Calu3 (cell line): ENCODE results near the gene NPHP4. TPM values are rescaled to one million over a fixed set of nuclear protein-coding genes. Genes with fewer than 3 reads are reported as not detected.

Experiments used
- BruUV-seq: library from RNA; stranded (reverse); fragments of 400-500 nt; replicated peaks from 2 replicates; lab custom pipeline; 2021; lab: Mats Ljungman, UMichigan
- CTCF ChIA-PET: fragments of 300-600 bp; sonication (Branson Sonifier 250); formaldehyde crosslinking; loops from one replicate; lab custom pipeline; 2022; ENCODE audit warnings: antibody characterized with exemption; lab: Charles Lee
- DNase-seq: peaks from one replicate; pipeline ENCODE4 v3.0.0; 2022
- H3K27ac Mint-ChIP-seq: one replicate; pipeline ENCODE4 v1.8.0; 2022; ENCODE audit warnings: mixed read lengths; ENCODE audit not compliant: unreplicated experiment
- H3K27me3 Mint-ChIP-seq: one replicate; pipeline ENCODE4 v1.8.0; 2022; ENCODE audit warnings: mixed read lengths; ENCODE audit not compliant: unreplicated experiment
- H3K36me3 Mint-ChIP-seq: one replicate; pipeline ENCODE4 v1.8.0; 2022; ENCODE audit warnings: mild to moderate bottlenecking, moderate library complexity, mixed read lengths; ENCODE audit not compliant: insufficient read depth, unreplicated experiment
- H3K4me1 Mint-ChIP-seq: one replicate; pipeline ENCODE4 v1.8.0; 2022; ENCODE audit warnings: mild to moderate bottlenecking, low read depth, mixed read lengths; ENCODE audit not compliant: unreplicated experiment
- H3K4me3 Mint-ChIP-seq: one replicate; pipeline ENCODE4 v1.8.0; 2022; ENCODE audit warnings: mild to moderate bottlenecking, low read depth, moderate library complexity, mixed read lengths; ENCODE audit not compliant: unreplicated experiment
- H3K9me3 Mint-ChIP-seq: one replicate; pipeline ENCODE4 v1.8.0; 2022; ENCODE audit warnings: low read depth, mixed read lengths; ENCODE audit not compliant: unreplicated experiment
- CTCF ChIP-seq: fragments of 200-600 bp; IDR thresholded peaks from one replicate; pipeline ENCODE4 v1.8.0; 2022; ENCODE audit warnings: antibody characterized with exemption; ENCODE audit not compliant: unreplicated experiment
- intact Hi-C: fragments of 100-400 bp; cut with micrococcal nuclease; formaldehyde crosslinking; loops from one replicate; pipeline ENCODE4 v1.10.0; 2022; ENCODE audit not compliant: unreplicated experiment
- total RNA-seq: library from RNA; stranded (reverse); gene quantifications from 2 replicates; pipeline ENCODE4 v1.2.3, GENCODE V29; 2022

Gene NPHP4
- total RNA-seq, 1 experiment from 2014 or later: 11.1 TPM

- H3K27me3 Mint-ChIP-seq: peaks cover 40% of the 10 kb centered on the region
- H3K27ac Mint-ChIP-seq: no peak overlapping the region
- no peak overlapping the region for H3K4me3 Mint-ChIP-seq
- TF ChIP-seq CTCF: no peak
- H3K9me3 Mint-ChIP-seq: no peaks in the 10 kb centered on the region
- no TSS peak for BruUV-seq
- no peaks in the 10 kb centered on the region for H3K4me1 Mint-ChIP-seq
- intact Hi-C loops: no loop called here
- DNase-seq: no peak
- CTCF ChIA-PET: no interaction called here
- no peaks in the 10 kb centered on the region for H3K36me3 Mint-ChIP-seq
Measured at GRCh38 chr1:6039031-6039430, 46.8 kb upstream of the NPHP4 start.

DNA sequence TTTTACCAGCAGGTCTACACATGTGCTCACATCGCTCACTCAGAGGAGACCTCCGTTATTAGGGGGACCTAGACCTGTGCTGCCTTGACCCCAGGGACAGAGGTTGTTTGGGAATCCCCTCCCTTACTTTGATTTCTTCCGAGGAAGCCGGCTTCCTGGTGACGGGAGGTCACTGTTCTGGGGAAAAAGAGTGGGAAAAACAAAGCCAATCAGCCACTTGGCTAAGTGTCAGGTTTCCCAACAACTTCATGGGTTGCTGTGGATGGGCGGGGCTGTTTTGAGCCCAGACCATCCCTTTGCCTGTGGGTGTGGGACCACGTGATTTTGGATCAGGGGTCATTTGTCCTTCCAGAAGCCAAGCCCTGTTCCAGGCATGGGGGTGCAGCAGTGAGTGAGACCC is 46.4 kb upstream of the NPHP4 start:
- DNase-seq: no peak
- Mint-ChIP-seq H3K4me1 (no peaks in the 10 kb centered on the region), H3K36me3 (no peaks in the 10 kb centered on the region), H3K27me3 (peaks cover 36% of the 10 kb centered on the region), H3K9me3 (no peaks in the 10 kb centered on the region), H3K4me3 (no peak overlapping the region), H3K27ac (no peak overlapping the region)
- no TSS peak for BruUV-seq
- no peak for TF ChIP-seq CTCF
- intact Hi-C loops: no loop called here
- CTCF ChIA-PET: no interaction called here

GRCh38 chr1:6037338-6037762 is 45.1 kb upstream of the NPHP4 start:
- H3K4me3 Mint-ChIP-seq: no peak overlapping the region
- TF ChIP-seq CTCF: no peak
- H3K36me3 Mint-ChIP-seq: no peaks in the 10 kb centered on the region
- intact Hi-C loops: no loop called here
- peaks cover 47% of the 10 kb centered on the region for H3K27me3 Mint-ChIP-seq
- no peaks in the 10 kb centered on the region for H3K4me1 Mint-ChIP-seq
- H3K9me3 Mint-ChIP-seq: no peaks in the 10 kb centered on the region
- CTCF ChIA-PET: no interaction called here
- H3K27ac Mint-ChIP-seq: no peak overlapping the region
- BruUV-seq: no TSS peak
- no peak for DNase-seq

GRCh38 chr1:6035719-6036118 is 43.5 kb upstream of the NPHP4 start:
- no peaks in the 10 kb centered on the region for H3K36me3 Mint-ChIP-seq
- CTCF ChIA-PET: interaction anchor here (0.6 kb wide), 1 partner anchor 605 kb away, joined by 3 read pairs; no protein-coding TSS in a partner anchor
- BruUV-seq: no TSS peak

More at GRCh38 chr1:6035719-6036118, 43.5 kb upstream of the NPHP4 start:
- Mint-ChIP-seq H3K27ac (no peak overlapping the region), H3K4me1 (no peaks in the 10 kb centered on the region), H3K4me3 (no peak overlapping the region), H3K9me3 (no peaks in the 10 kb centered on the region), H3K27me3 (peaks cover 58% of the 10 kb centered on the region)
- intact Hi-C loops: no loop called here
- DNase-seq: no peak
- no peak for TF ChIP-seq CTCF
